HUES6 (cell line): Measurements from ENCODE around the gene SUPT20H.

Experiments used
- H3K27ac ChIP-seq: 2 replicates; pipeline ENCODE4 v1.7.0; 2013; ENCODE audit warnings: low read depth, mild to moderate bottlenecking, low read length, inconsistent platforms
- H3K27me3 ChIP-seq: 2 replicates; pipeline ENCODE4 v1.6.1; 2013; ENCODE audit warnings: low read length; ENCODE audit not compliant: control insufficient read depth, insufficient read depth
- H3K36me3 ChIP-seq: 2 replicates; pipeline ENCODE4 v1.6.1; 2013; ENCODE audit warnings: low read length; ENCODE audit not compliant: control insufficient read depth, insufficient read depth
- H3K4me1 ChIP-seq: 2 replicates; pipeline ENCODE4 v1.6.1; 2013; ENCODE audit warnings: low read length; ENCODE audit not compliant: control insufficient read depth, insufficient read depth
- H3K4me3 ChIP-seq: 2 replicates; pipeline ENCODE4 v1.5.1; 2013; ENCODE audit warnings: low read depth, low read length
- H3K9ac ChIP-seq: one replicate; pipeline ENCODE4 v1.6.1; 2013; ENCODE audit warnings: mild to moderate bottlenecking, low read length
- H3K9me3 ChIP-seq: 2 replicates; pipeline ENCODE4 v1.6.1; 2013; ENCODE audit warnings: low read depth, low read length; ENCODE audit not compliant: control insufficient read depth, insufficient read depth

The SUPT20H gene

DNA sequence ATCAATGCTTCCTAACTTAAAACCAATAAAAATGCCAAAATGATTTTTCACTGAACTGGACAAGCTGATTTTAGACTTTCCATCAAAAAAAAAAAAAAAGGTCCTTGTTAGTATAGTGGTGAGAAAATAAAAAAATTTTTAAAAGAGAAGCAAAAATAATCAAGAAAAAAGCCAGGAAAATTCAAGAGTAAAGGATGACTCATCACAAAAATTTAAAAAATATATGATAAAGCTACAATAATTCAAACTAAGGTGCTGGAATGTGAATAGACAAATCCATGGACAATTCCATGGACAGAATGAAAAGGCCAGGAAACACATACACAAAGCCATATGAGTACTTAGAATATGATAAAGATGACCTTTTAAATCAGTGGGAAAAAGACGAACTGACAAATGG, 86.5 kb downstream of the SUPT20H start:
- peaks cover 56% of the 10 kb centered on the region for H3K36me3 ChIP-seq

GRCh38 chr13:36966404-36966803, 93.1 kb downstream of the SUPT20H start:
- H3K27me3 ChIP-seq: no peaks in the 10 kb centered on the region
- no peaks in the 10 kb centered on the region for H3K9me3 ChIP-seq
- no peak overlapping the region for H3K4me3 ChIP-seq
- H3K36me3 ChIP-seq: peaks cover 62% of the 10 kb centered on the region
- no peaks in the 10 kb centered on the region for H3K4me1 ChIP-seq
- no peak overlapping the region for H3K9ac ChIP-seq
- no peak overlapping the region for H3K27ac ChIP-seq

More for the DNA sequence above, 86.5 kb downstream of the SUPT20H start:
- no peak overlapping the region for H3K9ac ChIP-seq
- H3K4me1 ChIP-seq: no peaks in the 10 kb centered on the region
- H3K27ac ChIP-seq: no peak overlapping the region
- peaks cover 9% of the 10 kb centered on the region; the same call in 1 of the 2 replicates for H3K9me3 ChIP-seq
- no peaks in the 10 kb centered on the region for H3K27me3 ChIP-seq
- H3K4me3 ChIP-seq: no peak overlapping the region

DNA sequence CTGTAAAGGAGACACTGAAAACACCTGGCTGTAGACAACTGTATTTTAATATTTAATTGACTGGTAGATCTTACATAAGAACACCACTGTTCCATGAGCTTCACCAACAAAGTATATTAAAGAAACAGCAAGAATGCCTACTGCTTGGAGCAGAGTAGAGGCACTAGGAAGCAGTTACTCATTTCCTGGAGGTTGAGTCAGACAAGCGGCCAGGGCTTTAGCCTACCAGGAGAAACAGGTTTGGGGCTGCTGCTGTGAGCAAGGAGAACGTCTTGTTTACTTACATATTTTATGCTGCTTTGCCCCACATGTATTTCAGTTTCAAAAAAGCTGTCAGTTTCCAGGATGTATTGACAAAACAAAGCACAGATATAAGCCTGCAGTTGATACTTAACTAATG, 93.7 kb downstream of the SUPT20H start:
- Histone ChIP-seq H3K27ac (no peak overlapping the region), H3K36me3 (peaks cover 62% of the 10 kb centered on the region), H3K4me1 (no peaks in the 10 kb centered on the region), H3K9me3 (no peaks in the 10 kb centered on the region), H3K27me3 (no peaks in the 10 kb centered on the region), H3K4me3 (no peak overlapping the region), H3K9ac (no peak overlapping the region)

- no peaks in the 10 kb centered on the region for H3K27me3 ChIP-seq
- H3K36me3 ChIP-seq: peaks cover 31% of the 10 kb centered on the region
- no peak overlapping the region for H3K9ac ChIP-seq
- H3K4me3 ChIP-seq: no peak overlapping the region
- H3K4me1 ChIP-seq: no peaks in the 10 kb centered on the region
- no peak overlapping the region for H3K27ac ChIP-seq
- no peaks in the 10 kb centered on the region for H3K9me3 ChIP-seq
Observed at GRCh38 chr13:36959456-36960116, 99.9 kb downstream of the SUPT20H start.
